DOHH2 (cell line): ENCODE results near the gene NFIB.

Source experiments
- H3F3A ChIP-seq: fragments of 200-600 bp; sonication (generic), shearing (Covaris generic); 2 replicates; pipeline ENCODE4 v1.6.0; 2016; ENCODE audit warnings: antibody characterized with exemption, mild to moderate bottlenecking; ENCODE audit not compliant: control insufficient read depth, insufficient read depth
- H3K27ac ChIP-seq: fragments of 200-600 bp; sonication (generic); 2 replicates; pipeline ENCODE4 v1.5.1; 2014; ENCODE audit warnings: low read depth, mild to moderate bottlenecking, low read length, moderate library complexity
- H3K27me3 ChIP-seq: fragments of 200-600 bp; sonication (generic); 2 replicates; pipeline ENCODE4 v1.6.1; 2014; ENCODE audit warnings: mild to moderate bottlenecking, low read length, mixed read lengths; ENCODE audit not compliant: control insufficient read depth
- H3K36me3 ChIP-seq: fragments of 200-600 bp; sonication (generic); 2 replicates; pipeline ENCODE4 v1.6.1; 2014; ENCODE audit warnings: mild to moderate bottlenecking, low read length, moderate library complexity, mixed read lengths; ENCODE audit not compliant: control insufficient read depth
- H3K4me1 ChIP-seq: fragments of 200-600 bp; sonication (generic); 2 replicates; pipeline ENCODE4 v1.6.1; 2014; ENCODE audit warnings: mild to moderate bottlenecking, low read length, mixed read lengths; ENCODE audit not compliant: control insufficient read depth
- H3K4me2 ChIP-seq: fragments of 200-600 bp; sonication (generic); 2 replicates; pipeline ENCODE4 v1.6.0; 2014; ENCODE audit warnings: mild to moderate bottlenecking, low read length, moderate library complexity
- H3K4me3 ChIP-seq: fragments of 200-600 bp; sonication (generic); 2 replicates; pipeline ENCODE4 v1.5.1; 2014; ENCODE audit warnings: mild to moderate bottlenecking, low read length, mixed read lengths
- H3K79me2 ChIP-seq: fragments of 200-600 bp; sonication (generic); 2 replicates; pipeline ENCODE4 v1.6.1; 2014; ENCODE audit warnings: mild to moderate bottlenecking, low read length, mixed read lengths; ENCODE audit not compliant: control insufficient read depth
- H3K9me2 ChIP-seq: fragments of 200-600 bp; sonication (generic); replicated peaks from 2 replicates; pipeline ENCODE4 v1.6.1; 2014; ENCODE audit warnings: mild to moderate bottlenecking, low read length, mixed read lengths; ENCODE audit not compliant: control insufficient read depth
- H3K9me3 ChIP-seq: fragments of 200-600 bp; sonication (generic); 2 replicates; pipeline ENCODE4 v1.6.1; 2014; ENCODE audit warnings: antibody characterized with exemption, low read length, mixed read lengths; ENCODE audit not compliant: control insufficient read depth, insufficient read depth
- H4K20me1 ChIP-seq: fragments of 200-600 bp; sonication (generic); 2 replicates; pipeline ENCODE4 v1.6.0; 2014; ENCODE audit warnings: low read depth, mild to moderate bottlenecking, antibody characterized with exemption, low read length, moderate library complexity; ENCODE audit not compliant: control insufficient read depth, insufficient read depth
- EZH2phosphoT487 ChIP-seq: fragments of 200-600 bp; sonication (generic); IDR thresholded peaks from 2 replicates; pipeline ENCODE4 v1.6.1; 2017; ENCODE audit warnings: borderline replicate concordance, mild to moderate bottlenecking, antibody characterized with exemption, low read length, moderate library complexity, mixed read lengths
- TF ChIP-seq, protein P1 (sequence below): fragments of 200-600 bp; sonication (generic); IDR thresholded peaks from one replicate; pipeline ENCODE4 v1.5.1; 2014; ENCODE audit warnings: antibody characterized with exemption, mild to moderate bottlenecking, low read depth, low read length; ENCODE audit not compliant: poor library complexity, severe bottlenecking

Gene NFIB

DNA sequence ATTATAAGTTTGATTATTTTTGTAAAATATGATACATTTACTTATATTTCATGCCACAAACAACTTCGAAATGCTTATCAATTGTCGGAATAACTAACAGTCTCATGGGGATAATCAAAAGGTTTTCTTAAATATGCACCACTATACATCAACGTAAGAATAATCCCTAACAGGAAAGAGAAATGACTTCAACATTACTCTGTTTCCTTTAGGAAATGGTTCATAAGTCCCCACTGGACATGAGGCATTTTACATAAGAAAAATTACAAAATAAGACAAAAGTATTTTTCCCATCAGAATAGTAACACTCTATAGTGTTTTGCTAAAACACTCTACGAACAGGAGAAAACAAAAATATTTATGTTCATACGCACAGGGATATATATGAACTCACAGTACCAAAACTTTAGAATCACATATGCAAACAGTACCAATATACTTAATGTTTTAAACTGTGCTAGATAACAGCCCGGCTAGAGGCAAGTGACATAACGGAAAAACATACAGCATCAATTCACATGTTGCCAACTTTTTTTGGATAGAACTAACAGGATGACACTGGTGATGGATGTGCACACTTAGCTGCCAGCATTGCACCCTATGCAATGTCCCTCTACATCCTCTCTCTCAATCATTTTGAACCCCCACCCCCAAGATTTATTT is 120.5 kb downstream of the NFIB start:
- Histone ChIP-seq H3K27ac (no peak overlapping the region), H3K4me3 (no peak overlapping the region), H3F3A (no peaks in the 10 kb centered on the region), H3K9me3 (no peaks in the 10 kb centered on the region), H3K9me2 (no peaks in the 10 kb centered on the region), H4K20me1 (no peaks in the 10 kb centered on the region), H3K4me2 (no peak overlapping the region), H3K27me3 (no peaks in the 10 kb centered on the region), H3K4me1 (no peaks in the 10 kb centered on the region), H3K79me2 (no peaks in the 10 kb centered on the region), H3K36me3 (no peaks in the 10 kb centered on the region)
- TF ChIP-seq, protein P1, sequence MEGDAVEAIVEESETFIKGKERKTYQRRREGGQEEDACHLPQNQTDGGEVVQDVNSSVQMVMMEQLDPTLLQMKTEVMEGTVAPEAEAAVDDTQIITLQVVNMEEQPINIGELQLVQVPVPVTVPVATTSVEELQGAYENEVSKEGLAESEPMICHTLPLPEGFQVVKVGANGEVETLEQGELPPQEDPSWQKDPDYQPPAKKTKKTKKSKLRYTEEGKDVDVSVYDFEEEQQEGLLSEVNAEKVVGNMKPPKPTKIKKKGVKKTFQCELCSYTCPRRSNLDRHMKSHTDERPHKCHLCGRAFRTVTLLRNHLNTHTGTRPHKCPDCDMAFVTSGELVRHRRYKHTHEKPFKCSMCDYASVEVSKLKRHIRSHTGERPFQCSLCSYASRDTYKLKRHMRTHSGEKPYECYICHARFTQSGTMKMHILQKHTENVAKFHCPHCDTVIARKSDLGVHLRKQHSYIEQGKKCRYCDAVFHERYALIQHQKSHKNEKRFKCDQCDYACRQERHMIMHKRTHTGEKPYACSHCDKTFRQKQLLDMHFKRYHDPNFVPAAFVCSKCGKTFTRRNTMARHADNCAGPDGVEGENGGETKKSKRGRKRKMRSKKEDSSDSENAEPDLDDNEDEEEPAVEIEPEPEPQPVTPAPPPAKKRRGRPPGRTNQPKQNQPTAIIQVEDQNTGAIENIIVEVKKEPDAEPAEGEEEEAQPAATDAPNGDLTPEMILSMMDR, result no peak
- TF ChIP-seq EZH2phosphoT487, result no peak

GRCh38 chr9:14192556-14192955 is 121.4 kb downstream of the NFIB start:
- Histone ChIP-seq H4K20me1 (no peaks in the 10 kb centered on the region), H3K4me2 (no peak overlapping the region), H3K9me3 (no peaks in the 10 kb centered on the region), H3K36me3 (no peaks in the 10 kb centered on the region), H3K79me2 (no peaks in the 10 kb centered on the region), H3K4me3 (no peak overlapping the region), H3F3A (no peaks in the 10 kb centered on the region), H3K27me3 (no peaks in the 10 kb centered on the region), H3K9me2 (no peaks in the 10 kb centered on the region), H3K4me1 (no peaks in the 10 kb centered on the region), H3K27ac (no peak overlapping the region)
- TF ChIP-seq, protein P1, result no peak
- TF ChIP-seq EZH2phosphoT487, result no peak

DNA sequence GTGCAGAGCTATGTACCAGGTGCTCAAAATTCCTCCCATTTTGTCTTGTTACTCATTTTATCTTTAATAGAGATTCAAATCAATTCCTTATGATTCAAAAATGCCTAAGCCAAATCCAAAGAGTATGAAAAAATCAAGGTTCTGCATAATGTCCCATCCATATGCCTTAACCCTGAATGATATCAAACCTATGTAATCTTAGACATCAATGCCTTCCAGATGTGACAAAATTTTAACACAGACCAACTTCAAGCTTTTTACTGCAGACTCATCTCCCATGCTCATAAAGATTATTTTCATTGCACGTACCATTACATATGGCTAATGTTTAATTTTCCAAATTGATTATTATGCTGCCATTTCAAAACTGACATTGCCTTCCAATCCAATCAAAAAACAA is 122.4 kb downstream of the NFIB start:
- Histone ChIP-seq H3K27me3 (no peaks in the 10 kb centered on the region), H4K20me1 (no peaks in the 10 kb centered on the region), H3K36me3 (no peaks in the 10 kb centered on the region), H3K4me3 (no peak overlapping the region), H3K79me2 (no peaks in the 10 kb centered on the region), H3K4me2 (no peak overlapping the region), H3K27ac (no peak overlapping the region), H3K9me3 (no peaks in the 10 kb centered on the region), H3K9me2 (no peaks in the 10 kb centered on the region), H3K4me1 (no peaks in the 10 kb centered on the region), H3F3A (no peaks in the 10 kb centered on the region)
- TF ChIP-seq, protein P1, result no peak
- TF ChIP-seq EZH2phosphoT487, result no peak
